Coronary artery (tissue), 2 donors: ENCODE results near the gene XPNPEP1.

Experiments used
- DNase-seq: peaks from one replicate; pipeline ENCODE4 v3.0.0-alpha.2; 2017; ENCODE audit warnings: low spot score
- H3K27ac ChIP-seq, 2 donors: fragments of 200-600 bp; sonication (generic); one replicate each; pipeline ENCODE4 v1.5.1; 2016 to 2019
- H3K4me3 ChIP-seq: fragments of 200-600 bp; sonication (generic); 2 replicates; pipeline ENCODE4 v1.5.1; 2016; ENCODE audit warnings: mild to moderate bottlenecking, moderate library complexity
- CTCF ChIP-seq: fragments of 200-600 bp; sonication (generic); IDR thresholded peaks from one replicate; pipeline ENCODE4 v1.5.1; 2019; ENCODE audit warnings: antibody characterized with exemption

Gene XPNPEP1

GRCh38 chr10:109819807-109820206 lies 103.5 kb downstream of the XPNPEP1 start:
- no peak overlapping the region for H3K4me3 ChIP-seq
- no peak overlapping the region for H3K27ac ChIP-seq
- TF ChIP-seq CTCF: no peak
- no peak for DNase-seq
